K562 (cell line): ENCODE measurements around the gene CAPZA3. TPM values are rescaled to one million over a fixed set of nuclear protein-coding genes. Genes with fewer than 3 reads are reported as not detected.

Experiments
- CBFA2T3 ChIP-seq: fragments of 450-650 bp; IDR thresholded peaks from 2 replicates; pipeline ENCODE4 v1.6.1; 2017
- CEBPB ChIP-seq: fragments of 450-650 bp; IDR thresholded peaks from 2 replicates; pipeline ENCODE4 v1.6.1; 2016; ENCODE audit warnings: missing genetic modification characterization, missing compliant biosample characterization
- CEBPG ChIP-seq, 3 experiments: fragments of 200-800 bp in 1 of 3; sonication (Bioruptor generic) in 1 of 3; sonication (generic) in 1 of 3; formaldehyde crosslinking in 1 of 3; IDR thresholded peaks in 2 of 3; conservative IDR thresholded peaks in 1 of 3; 2 replicates each; pipeline versions ENCODE4 v1.6.1 to v1.8.0; 2016 to 2022; ENCODE audit warnings: missing compliant biosample characterization in 2 of 3, missing genetic modification characterization in 2 of 3, mild to moderate bottlenecking in 1 of 3, missing genetic modification reagents in 1 of 3
- E2F3 ChIP-seq: fragments of 250-450 bp; sonication (Bioruptor Pico); IDR thresholded peaks from 2 replicates; pipeline ENCODE4 v1.4.0; 2020; ENCODE audit warnings: mild to moderate bottlenecking
- EWSR1 ChIP-seq: fragments of 450-650 bp; IDR thresholded peaks from 2 replicates; pipeline ENCODE4 v1.6.1; 2018; ENCODE audit warnings: borderline replicate concordance, mild to moderate bottlenecking, low read depth, moderate library complexity; ENCODE audit not compliant: partially characterized antibody
- FUS ChIP-seq: fragments of 200-400 bp; formaldehyde crosslinking; optimal IDR thresholded peaks from 2 replicates; pipeline ENCODE3; 2017; ENCODE audit warnings: low read depth, low read length
- GATAD2B ChIP-seq: fragments of 450-650 bp; IDR thresholded peaks from 2 replicates; pipeline ENCODE4 v1.6.1; 2017; ENCODE audit warnings: mild to moderate bottlenecking, borderline replicate concordance
- HDAC1 ChIP-seq, 2 experiments: fragments of 450-650 bp; IDR thresholded peaks; 2 replicates each; pipeline ENCODE4 v1.6.1; 2016 to 2017; ENCODE audit warnings: inconsistent platforms in 1 of 2, mild to moderate bottlenecking in 1 of 2, moderate library complexity in 1 of 2
- KDM4B ChIP-seq, 2 experiments: fragments of 450-650 bp in 1 of 2; sonication (generic) in 1 of 2; IDR thresholded peaks; 2 replicates each; pipeline ENCODE4 v1.6.1; 2016 to 2017; ENCODE audit warnings: borderline replicate concordance in 2 of 2, antibody characterized with exemption in 1 of 2, low read depth in 1 of 2, mild to moderate bottlenecking in 1 of 2
- KLF6 ChIP-seq: fragments of 250-450 bp; sonication (Bioruptor Pico); IDR thresholded peaks from 2 replicates; pipeline ENCODE4 v1.4.0; 2020; ENCODE audit warnings: mild to moderate bottlenecking, moderate library complexity, borderline replicate concordance
- MAFK ChIP-seq: IDR thresholded peaks from 2 replicates; pipeline ENCODE4 v1.6.1; 2011; ENCODE audit warnings: low read length, improper control_type of control experiment
- NBN ChIP-seq: fragments of 450-650 bp; IDR thresholded peaks from 2 replicates; pipeline ENCODE4 v1.6.1; 2016; ENCODE audit warnings: low read depth, mild to moderate bottlenecking
- NR2C1 ChIP-seq, 2 experiments: fragments of 450-650 bp; IDR thresholded peaks; 2 replicates each; pipeline ENCODE4 v1.6.1; 2017; ENCODE audit warnings: mild to moderate bottlenecking in 2 of 2, antibody characterized with exemption in 1 of 2, inconsistent platforms in 1 of 2, missing compliant biosample characterization in 1 of 2, missing genetic modification characterization in 1 of 2
- SIN3A ChIP-seq, 2 experiments: fragments of 150-350 bp in 1 of 2; IDR thresholded peaks; 2 replicates each; pipeline ENCODE4 v1.6.1; 2011 to 2016; ENCODE audit warnings: borderline replicate concordance in 2 of 2, low read depth in 2 of 2, low read length in 2 of 2, mild to moderate bottlenecking in 2 of 2, moderate library complexity in 2 of 2; ENCODE audit not compliant: control insufficient read depth in 1 of 2
- TAL1 ChIP-seq: fragments of 450-650 bp; IDR thresholded peaks from 2 replicates; pipeline ENCODE4 v1.6.1; 2016; ENCODE audit warnings: mild to moderate bottlenecking
- ZFP1 ChIP-seq: fragments of 450-650 bp; formaldehyde crosslinking; IDR thresholded peaks from 2 replicates; pipeline ENCODE4 v1.4.0; 2020; ENCODE audit warnings: mild to moderate bottlenecking, mixed read lengths
- ZSCAN29 ChIP-seq: fragments of 450-650 bp; IDR thresholded peaks from 2 replicates; pipeline ENCODE4 v1.6.1; 2017
- polyA plus RNA-seq, 8 experiments: library from polyadenylated mRNA; depleted of rRNA in 4 of 8; stranded (reverse) in 5 of 8; unstranded in 3 of 8; fragments of >200 nt; fragmentation: Nextera tagmentation in 2 of 8; fragmentation: Illumina TruSeq in 1 of 8; extraction: Ambion mirVana in 2 of 8; extraction: Trizol in 1 of 8; gene quantifications; 2 replicates each; pipeline versions ENCODE4 v1.2.1 to v1.2.3, GENCODE V29; 2011 to 2014; ENCODE audit warnings: inconsistent platforms in 1 of 8, missing spikeins in 1 of 8
- total RNA-seq, 7 experiments: library from RNA; depleted of rRNA in 6 of 7; stranded (reverse); fragments of >200 nt in 6 of 7; fragmentation: Illumina TruSeq in 2 of 7; extraction: Trizol in 2 of 7; gene quantifications; 2 replicates each; pipeline versions ENCODE4 v1.2.1 to v1.2.3, GENCODE V29; 2011 to 2021; ENCODE audit warnings: low replicate concordance in 1 of 7
- TF ChIP-seq, protein P1 (sequence below), 2 experiments: fragments of 450-650 bp; formaldehyde crosslinking in 1 of 2; IDR thresholded peaks; 2 replicates each; pipeline versions ENCODE4 v1.4.0 to v1.6.1; 2014 to 2020; ENCODE audit warnings: mild to moderate bottlenecking in 2 of 2, borderline replicate concordance in 1 of 2, low read depth in 1 of 2

Gene CAPZA3
- total and polyA plus RNA-seq, 9 of the 15 experiments (the other 6 are each of a cell fraction or from before 2014, with no cell fraction given) = not detected

DNA sequence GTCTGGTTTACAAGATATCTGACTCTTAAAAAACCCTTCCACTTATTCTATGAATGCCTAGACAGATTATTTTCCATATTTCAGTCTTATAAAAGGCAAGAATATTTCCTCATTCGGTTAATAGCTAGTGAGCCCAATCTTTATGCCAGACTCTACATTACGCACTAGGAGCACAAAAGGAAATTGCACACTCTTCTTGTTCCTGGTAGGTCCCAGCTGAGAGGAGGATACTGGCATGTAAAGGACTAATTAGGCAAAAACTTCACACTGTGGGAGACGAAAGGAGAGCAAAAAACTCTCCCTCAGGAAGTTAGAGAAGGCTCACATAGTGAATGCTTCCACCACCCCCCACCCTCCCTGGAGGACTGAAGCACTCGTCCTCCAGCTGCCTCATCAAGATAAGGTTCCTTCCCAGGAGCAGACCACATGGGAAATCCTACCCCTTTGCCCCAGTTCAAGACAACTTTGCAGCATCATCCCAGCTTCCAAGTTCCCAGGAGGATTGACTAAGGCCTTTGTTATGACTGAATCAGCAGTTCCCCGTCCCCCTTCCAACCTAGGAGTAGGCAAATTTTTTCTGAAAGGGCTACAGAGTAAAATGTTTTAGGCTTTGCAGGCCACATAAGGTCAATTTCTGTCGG is 14.5 kb downstream of the CAPZA3 start (continued):
- no peak for TF ChIP-seq FUS
- TF ChIP-seq EWSR1 = no peak
- TF ChIP-seq E2F3 = no peak
- peak; percentile 68 for TF ChIP-seq CBFA2T3
- peak; percentile 48; the same call in 1 of the 2 replicates for TF ChIP-seq TAL1
- TF ChIP-seq CEBPG (CRISPR knock-in tag; IDR thresholded peaks at IDR 0.05) = no peak
- no peak for TF ChIP-seq CEBPG (tag; conservative IDR thresholded peaks at IDR 0.05 in 1 of 2, IDR thresholded peaks at IDR 0.05 in 1 of 2)
- TF ChIP-seq NR2C1 (IDR thresholded peaks at IDR 0.05) = no peak
- no peak for TF ChIP-seq NR2C1 (tag; IDR thresholded peaks at IDR 0.05)
- no peak for TF ChIP-seq ZSCAN29
- TF ChIP-seq, protein P1, sequence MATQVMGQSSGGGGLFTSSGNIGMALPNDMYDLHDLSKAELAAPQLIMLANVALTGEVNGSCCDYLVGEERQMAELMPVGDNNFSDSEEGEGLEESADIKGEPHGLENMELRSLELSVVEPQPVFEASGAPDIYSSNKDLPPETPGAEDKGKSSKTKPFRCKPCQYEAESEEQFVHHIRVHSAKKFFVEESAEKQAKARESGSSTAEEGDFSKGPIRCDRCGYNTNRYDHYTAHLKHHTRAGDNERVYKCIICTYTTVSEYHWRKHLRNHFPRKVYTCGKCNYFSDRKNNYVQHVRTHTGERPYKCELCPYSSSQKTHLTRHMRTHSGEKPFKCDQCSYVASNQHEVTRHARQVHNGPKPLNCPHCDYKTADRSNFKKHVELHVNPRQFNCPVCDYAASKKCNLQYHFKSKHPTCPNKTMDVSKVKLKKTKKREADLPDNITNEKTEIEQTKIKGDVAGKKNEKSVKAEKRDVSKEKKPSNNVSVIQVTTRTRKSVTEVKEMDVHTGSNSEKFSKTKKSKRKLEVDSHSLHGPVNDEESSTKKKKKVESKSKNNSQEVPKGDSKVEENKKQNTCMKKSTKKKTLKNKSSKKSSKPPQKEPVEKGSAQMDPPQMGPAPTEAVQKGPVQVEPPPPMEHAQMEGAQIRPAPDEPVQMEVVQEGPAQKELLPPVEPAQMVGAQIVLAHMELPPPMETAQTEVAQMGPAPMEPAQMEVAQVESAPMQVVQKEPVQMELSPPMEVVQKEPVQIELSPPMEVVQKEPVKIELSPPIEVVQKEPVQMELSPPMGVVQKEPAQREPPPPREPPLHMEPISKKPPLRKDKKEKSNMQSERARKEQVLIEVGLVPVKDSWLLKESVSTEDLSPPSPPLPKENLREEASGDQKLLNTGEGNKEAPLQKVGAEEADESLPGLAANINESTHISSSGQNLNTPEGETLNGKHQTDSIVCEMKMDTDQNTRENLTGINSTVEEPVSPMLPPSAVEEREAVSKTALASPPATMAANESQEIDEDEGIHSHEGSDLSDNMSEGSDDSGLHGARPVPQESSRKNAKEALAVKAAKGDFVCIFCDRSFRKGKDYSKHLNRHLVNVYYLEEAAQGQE (IDR thresholded peaks at IDR 0.05; ENCODE audit: borderline replicate concordance) = no peak
- TF ChIP-seq, protein P1 (CRISPR knock-in tag; IDR thresholded peaks at IDR 0.05; ENCODE audit: low read depth) = no peak
- no peak for TF ChIP-seq SIN3A (IDR thresholded peaks at IDR 0.05; ENCODE audit: borderline replicate concordance in 2 of 2, control insufficient read depth in 1 of 2, low read depth in 2 of 2, low read length in 2 of 2)
- TF ChIP-seq HDAC1 (IDR thresholded peaks at IDR 0.05) = no peak
- TF ChIP-seq CEBPB = no peak
- TF ChIP-seq GATAD2B = no peak
- TF ChIP-seq KDM4B (IDR thresholded peaks at IDR 0.05; ENCODE audit: borderline replicate concordance in 2 of 2, low read depth in 1 of 2) = no peak
- TF ChIP-seq NBN = no peak
- TF ChIP-seq KLF6 = no peak
- peak; percentile 40; the same call in 1 of the 2 replicates for TF ChIP-seq MAFK
- TF ChIP-seq ZFP1 (CRISPR knock-in tag) = no peak
